Activated T-helper 1 cell treated with anti-CD3 and anti-CD28 coated beads, Interleukin-12 subunit alpha, Interleukin-12 subunit beta, Interleukin-2, Interleukin-4 antibody, amounts not matched to agents 30 ng/mL and 10 ng/mL and 1 ng/mL, durations not matched to agents 14 hours and 24 hours and 36 hours (primary cell): Measurements from ENCODE around the gene GABBR2. TPM values are rescaled to one million over a fixed set of nuclear protein-coding genes. Genes with fewer than 3 reads are reported as not detected.

ENCODE experiments used
- DNase-seq: peaks from one replicate; pipeline ENCODE4 v3.0.0; 2021; ENCODE audit warnings: low spot score
- H3K27ac Mint-ChIP-seq: one replicate; pipeline ENCODE4 v1.8.0; 2021; ENCODE audit warnings: mild to moderate bottlenecking, mixed read lengths
- H3K27me3 Mint-ChIP-seq: one replicate; pipeline ENCODE4 v1.8.0; 2022; ENCODE audit warnings: mild to moderate bottlenecking, moderate library complexity, mixed read lengths; ENCODE audit not compliant: insufficient read depth
- H3K36me3 Mint-ChIP-seq: one replicate; pipeline ENCODE4 v1.8.0; 2021; ENCODE audit warnings: low read depth, mixed read lengths
- H3K4me1 Mint-ChIP-seq: one replicate; pipeline ENCODE4 v1.8.0; 2021; ENCODE audit warnings: low read depth, mixed read lengths
- H3K4me3 Mint-ChIP-seq: one replicate; pipeline ENCODE4 v1.8.0; 2021; ENCODE audit warnings: mild to moderate bottlenecking, moderate library complexity, mixed read lengths
- H3K9me3 Mint-ChIP-seq: one replicate; pipeline ENCODE4 v1.8.0; 2021; ENCODE audit warnings: mixed read lengths
- intact Hi-C: fragments of 100-400 bp; cut with micrococcal nuclease; formaldehyde crosslinking; loops from one replicate; pipeline ENCODE4 v1.15.1; 2024
- total RNA-seq: library from RNA; stranded (reverse); gene quantifications from 2 replicates; pipeline ENCODE4 v1.2.3, GENCODE V29; 2022

The GABBR2 gene
- total RNA-seq, 1 donor from 2014 or later = not detected

DNA sequence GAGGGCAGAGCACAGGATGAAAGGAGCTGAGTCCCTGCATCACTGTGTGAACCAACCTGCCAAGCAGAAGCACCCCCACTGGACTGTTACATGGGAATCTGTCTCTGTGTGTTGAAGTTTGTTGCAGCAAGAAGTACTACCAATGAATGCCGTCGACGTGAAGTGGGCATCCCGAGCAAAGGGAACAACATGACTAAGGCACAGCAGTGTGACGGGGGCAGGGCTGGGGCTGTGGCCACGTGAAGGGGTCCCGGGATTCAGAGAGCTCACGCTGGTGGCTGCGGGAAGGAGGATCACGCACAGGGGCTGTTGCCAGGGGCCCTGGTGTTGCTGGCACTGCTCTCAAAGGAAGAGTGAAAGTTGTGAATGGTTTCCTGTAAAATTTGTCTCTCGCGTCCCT lies 27.5 kb upstream of the GABBR2 start:
- H3K27ac Mint-ChIP-seq = no peak overlapping the region

DNA sequence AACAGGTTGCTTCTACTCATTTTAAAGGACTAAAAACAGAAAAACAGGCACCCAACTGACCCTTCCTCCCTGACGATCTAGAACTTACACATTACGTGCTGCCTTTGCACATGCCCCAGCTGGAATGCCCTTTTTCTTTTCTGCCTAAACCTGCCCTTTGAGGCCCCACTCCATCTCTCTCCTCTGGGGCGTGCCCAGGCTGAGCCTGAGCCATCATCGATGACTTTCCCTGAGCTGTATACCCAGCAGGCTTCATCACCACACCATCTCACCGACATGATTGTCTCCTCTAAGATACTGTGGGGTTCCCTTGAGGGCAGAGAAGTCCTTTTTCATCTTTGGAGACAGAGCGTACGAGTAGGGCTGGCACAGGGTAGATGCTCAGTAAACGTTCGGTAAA lies 24.1 kb upstream of the GABBR2 start:
- Mint-ChIP-seq H3K9me3 (no peaks in the 10 kb centered on the region), H3K4me1 (no peaks in the 10 kb centered on the region), H3K27ac (no peak overlapping the region), H3K36me3 (no peaks in the 10 kb centered on the region), H3K27me3 (no peaks in the 10 kb centered on the region), H3K4me3 (no peak overlapping the region)
- DNase-seq = no peak
- intact Hi-C loops = no loop called here

More for the DNA sequence above, 27.5 kb upstream of the GABBR2 start:
- H3K4me3 Mint-ChIP-seq = no peak overlapping the region
- H3K4me1 Mint-ChIP-seq = no peaks in the 10 kb centered on the region
- H3K9me3 Mint-ChIP-seq = peaks cover 3% of the 10 kb centered on the region
- intact Hi-C loops = no loop called here
- peaks cover 1% of the 10 kb centered on the region for H3K27me3 Mint-ChIP-seq
- no peaks in the 10 kb centered on the region for H3K36me3 Mint-ChIP-seq
- no peak for DNase-seq

DNA sequence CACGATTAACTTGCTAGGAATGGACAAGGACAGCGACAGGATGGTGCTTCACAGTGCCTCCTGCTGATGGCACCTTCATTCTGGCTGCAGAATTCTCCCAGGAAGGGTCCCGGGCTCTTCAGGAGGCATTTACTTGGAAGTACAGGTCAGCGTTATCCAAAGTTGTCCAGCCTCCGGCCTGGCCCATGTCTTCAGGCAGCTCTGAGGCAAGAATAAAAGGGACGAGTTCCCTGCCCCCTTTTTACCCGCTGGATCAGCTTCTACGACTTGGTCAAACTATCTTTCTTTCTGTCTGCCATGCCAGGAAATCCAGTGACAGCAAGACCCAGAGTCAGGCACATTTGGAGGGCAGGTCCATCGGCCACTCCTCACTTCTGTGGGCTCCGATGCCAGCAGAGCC lies 23.4 kb upstream of the GABBR2 start:
- Mint-ChIP-seq H3K36me3 (no peaks in the 10 kb centered on the region), H3K27me3 (no peaks in the 10 kb centered on the region), H3K4me3 (no peak overlapping the region), H3K27ac (no peak overlapping the region), H3K9me3 (no peaks in the 10 kb centered on the region), H3K4me1 (no peaks in the 10 kb centered on the region)
- intact Hi-C loops = no loop called here
- DNase-seq = no peak

DNA sequence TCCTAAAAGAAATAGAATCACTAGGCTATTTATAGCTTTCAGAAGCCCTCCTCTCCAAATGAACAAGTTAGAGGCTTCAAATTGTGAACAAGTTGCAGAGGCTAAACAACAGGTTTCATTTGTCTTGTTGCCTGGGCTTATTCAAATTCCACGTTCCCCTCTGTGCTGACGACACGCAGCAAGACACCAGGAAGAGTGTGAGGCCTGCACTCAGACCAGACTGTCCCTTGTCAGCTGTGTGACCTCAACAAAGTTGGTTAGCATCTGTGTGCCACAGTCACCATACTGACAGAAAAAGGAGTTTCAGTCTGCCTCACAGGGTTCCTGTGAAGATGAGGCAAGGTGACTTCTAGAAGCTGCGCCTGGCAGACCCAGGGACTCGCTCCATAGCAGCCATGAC lies 22.1 kb upstream of the GABBR2 start:
- H3K9me3 Mint-ChIP-seq = no peaks in the 10 kb centered on the region
- H3K36me3 Mint-ChIP-seq = no peaks in the 10 kb centered on the region
- H3K4me1 Mint-ChIP-seq = no peaks in the 10 kb centered on the region
- DNase-seq = no peak
- H3K27ac Mint-ChIP-seq = no peak overlapping the region
- intact Hi-C loops = no loop called here
- no peaks in the 10 kb centered on the region for H3K27me3 Mint-ChIP-seq
- no peak overlapping the region for H3K4me3 Mint-ChIP-seq

DNA sequence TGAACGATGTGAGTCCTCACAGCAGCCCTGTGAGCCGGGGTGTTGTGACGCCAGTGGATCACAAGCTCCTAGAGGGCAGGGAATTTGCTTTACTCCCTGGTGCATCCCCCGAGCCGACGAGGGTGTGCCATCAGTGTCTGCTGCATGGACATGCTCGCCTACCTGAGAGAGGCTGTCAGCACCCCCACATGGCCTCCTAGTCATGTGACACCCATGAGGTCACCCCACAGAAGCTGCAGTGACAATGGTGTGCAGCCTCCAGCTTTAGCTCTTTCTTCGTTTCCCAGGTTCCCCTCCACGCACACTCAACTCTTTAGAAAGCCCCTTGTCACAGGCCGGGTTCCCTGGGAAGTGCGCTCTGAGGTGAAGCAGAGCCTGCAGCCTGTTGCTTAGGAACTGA lies 19.8 kb upstream of the GABBR2 start:
- no peak overlapping the region for H3K4me3 Mint-ChIP-seq
- no peaks in the 10 kb centered on the region for H3K9me3 Mint-ChIP-seq
- no peaks in the 10 kb centered on the region for H3K36me3 Mint-ChIP-seq

DNA sequence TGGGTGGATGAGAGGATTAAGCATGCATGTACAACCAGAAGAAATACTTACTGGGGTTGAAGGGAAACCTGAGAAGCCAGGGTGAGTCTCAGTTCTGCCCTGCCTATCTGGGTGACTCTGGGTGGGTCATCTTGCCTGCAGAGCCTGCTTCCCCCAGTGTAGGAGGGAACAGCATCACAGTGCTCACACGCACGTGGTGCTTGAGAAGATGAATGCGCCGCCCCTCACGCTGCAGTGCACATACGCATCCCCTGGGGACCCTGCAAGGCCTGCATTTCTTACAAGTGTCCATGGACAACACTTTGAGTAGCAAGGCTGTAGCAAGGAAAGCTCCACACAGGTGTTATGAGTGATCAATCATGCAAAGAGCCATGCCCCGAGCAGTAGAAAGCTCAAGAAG lies 18.7 kb upstream of the GABBR2 start:
- H3K9me3 Mint-ChIP-seq = no peaks in the 10 kb centered on the region
- intact Hi-C loops = no loop called here
- no peaks in the 10 kb centered on the region for H3K36me3 Mint-ChIP-seq
- DNase-seq = no peak
- H3K27me3 Mint-ChIP-seq = peaks cover 5% of the 10 kb centered on the region
- H3K4me3 Mint-ChIP-seq = no peak overlapping the region
- no peak overlapping the region for H3K27ac Mint-ChIP-seq
- H3K4me1 Mint-ChIP-seq = no peaks in the 10 kb centered on the region

More for the DNA sequence above, 19.8 kb upstream of the GABBR2 start:
- Mint-ChIP-seq H3K4me1 (no peaks in the 10 kb centered on the region), H3K27me3 (peaks cover 2% of the 10 kb centered on the region), H3K27ac (no peak overlapping the region)
- intact Hi-C loops = no loop called here
- DNase-seq = no peak

DNA sequence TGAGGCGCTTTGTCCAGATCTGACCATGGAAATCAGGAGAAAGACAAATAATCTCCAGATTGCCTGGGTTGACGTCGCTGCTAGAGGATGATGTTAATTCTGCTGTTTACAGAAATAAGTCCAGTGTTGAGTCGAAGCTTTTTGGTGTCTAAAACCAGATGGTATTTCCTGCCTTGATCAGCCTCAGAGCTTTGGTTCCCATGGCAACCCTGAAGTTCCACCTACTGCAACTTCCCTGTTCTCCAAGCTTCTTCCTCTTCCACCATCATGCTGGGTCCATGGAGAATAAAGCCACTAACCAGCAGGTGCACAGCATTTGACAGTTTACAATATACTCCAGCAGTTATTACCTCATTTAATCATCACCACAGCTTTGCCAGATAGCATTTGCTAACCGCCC lies 18.0 kb upstream of the GABBR2 start:
- no peak for DNase-seq
- H3K36me3 Mint-ChIP-seq = no peaks in the 10 kb centered on the region
- no peaks in the 10 kb centered on the region for H3K4me1 Mint-ChIP-seq
- no peak overlapping the region for H3K4me3 Mint-ChIP-seq
- H3K9me3 Mint-ChIP-seq = no peaks in the 10 kb centered on the region
- no peak overlapping the region for H3K27ac Mint-ChIP-seq
- intact Hi-C loops = no loop called here
- H3K27me3 Mint-ChIP-seq = peaks cover 6% of the 10 kb centered on the region

DNA sequence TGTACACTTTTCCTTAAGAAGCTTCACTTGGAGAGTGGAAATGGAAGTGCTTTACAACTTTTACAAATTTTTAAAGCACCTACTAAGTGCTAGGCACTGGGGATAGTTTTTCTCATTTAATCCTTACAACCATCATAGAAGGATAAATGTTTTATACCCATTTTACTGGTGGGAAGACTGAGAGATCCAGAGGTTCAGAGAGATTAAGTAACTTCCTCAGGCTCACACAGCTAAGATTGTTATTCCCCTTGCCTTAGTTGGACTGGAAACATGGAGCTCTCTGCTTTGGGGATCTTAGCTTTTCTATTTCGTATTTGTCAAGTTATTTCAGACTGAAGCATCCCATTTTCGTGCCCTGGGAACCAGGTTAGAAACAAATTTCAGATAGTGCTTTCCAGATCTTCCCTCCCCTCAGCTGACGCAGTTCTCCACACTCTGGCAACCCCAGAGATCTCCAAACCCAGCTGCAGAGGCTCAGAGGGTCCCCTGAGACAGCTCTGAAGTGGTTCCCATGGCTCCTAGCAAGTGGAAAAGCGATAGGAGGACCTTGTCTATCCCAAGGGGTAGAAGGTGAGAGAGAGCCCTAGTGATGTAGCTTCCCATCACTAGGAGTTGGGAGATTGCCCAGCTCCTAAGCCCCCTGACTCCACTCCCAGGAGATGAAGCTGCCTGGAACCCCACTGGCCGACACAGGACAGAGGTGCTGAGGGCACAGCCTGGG lies 16.2 kb upstream of the GABBR2 start:
- H3K9me3 Mint-ChIP-seq = no peaks in the 10 kb centered on the region
- H3K27ac Mint-ChIP-seq = no peak overlapping the region
- no peaks in the 10 kb centered on the region for H3K36me3 Mint-ChIP-seq
- H3K27me3 Mint-ChIP-seq = peaks cover 10% of the 10 kb centered on the region
- no peak overlapping the region for H3K4me3 Mint-ChIP-seq
- no peaks in the 10 kb centered on the region for H3K4me1 Mint-ChIP-seq
- intact Hi-C loops = no loop called here
- DNase-seq = no peak

DNA sequence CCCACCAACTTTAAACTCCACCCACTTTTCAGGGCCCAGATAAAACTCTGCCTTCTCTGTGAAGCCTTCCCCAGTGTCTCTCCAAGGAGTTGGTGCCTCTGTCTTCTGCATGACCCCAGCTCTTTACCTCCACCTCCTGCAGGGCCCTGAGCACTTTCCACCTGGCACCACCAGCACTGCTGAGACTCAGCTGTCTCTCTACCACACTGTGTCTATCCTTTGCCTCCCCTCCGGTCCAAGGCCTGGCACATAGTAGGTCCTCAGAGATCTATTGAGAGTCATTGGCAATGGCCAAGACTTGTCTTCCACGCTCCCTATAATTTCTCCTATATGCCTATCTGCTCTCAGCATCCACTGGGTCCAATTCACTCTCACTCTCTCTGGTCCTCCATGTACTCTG lies 12.9 kb upstream of the GABBR2 start:
- no peak for DNase-seq
- Mint-ChIP-seq H3K27me3 (peaks cover 13% of the 10 kb centered on the region), H3K27ac (no peak overlapping the region), H3K9me3 (no peaks in the 10 kb centered on the region), H3K36me3 (no peaks in the 10 kb centered on the region), H3K4me3 (no peak overlapping the region), H3K4me1 (no peaks in the 10 kb centered on the region)
- intact Hi-C loops = no loop called here

DNA sequence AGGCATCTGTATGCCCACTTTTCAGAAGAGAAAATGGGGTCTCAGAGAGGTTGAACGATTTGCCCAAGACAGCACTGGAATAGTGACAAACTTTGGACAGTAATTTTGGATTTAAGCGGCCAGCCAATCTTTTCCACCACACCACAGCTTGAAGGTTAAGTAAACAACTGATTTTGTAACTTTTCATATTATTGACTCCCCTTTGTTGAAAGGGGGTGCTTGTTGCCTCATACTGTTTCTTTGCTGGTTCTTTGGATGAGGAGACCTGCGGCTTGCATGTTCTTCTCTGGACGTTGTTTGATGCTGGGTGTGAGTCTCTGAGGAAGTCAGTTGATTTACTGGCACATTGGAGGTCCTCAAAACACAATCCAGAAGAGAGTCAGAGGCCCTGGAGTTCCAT lies 11.7 kb upstream of the GABBR2 start:
- Mint-ChIP-seq H3K4me1 (no peaks in the 10 kb centered on the region), H3K27me3 (peaks cover 14% of the 10 kb centered on the region), H3K36me3 (no peaks in the 10 kb centered on the region), H3K4me3 (no peak overlapping the region), H3K9me3 (no peaks in the 10 kb centered on the region), H3K27ac (no peak overlapping the region)
- intact Hi-C loops = no loop called here
- DNase-seq = no peak

DNA sequence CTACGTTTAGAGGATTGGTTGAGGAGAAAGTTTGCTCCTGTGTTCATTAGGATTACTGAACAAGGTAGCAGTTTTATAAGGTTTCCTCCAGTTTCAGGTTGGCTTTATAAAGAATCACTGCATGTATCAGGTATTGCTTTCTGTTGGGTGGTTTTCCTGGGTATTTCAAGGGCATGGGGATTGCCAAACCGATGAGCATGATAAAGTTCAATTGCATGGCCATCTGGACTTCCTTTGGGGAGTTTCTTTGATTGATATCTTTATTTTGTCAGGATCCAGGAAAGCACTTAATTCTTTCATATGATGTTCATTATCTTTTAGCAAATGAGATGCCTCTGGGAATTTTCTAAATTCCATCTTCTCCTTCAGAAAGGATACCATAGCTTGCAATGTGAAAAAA lies 10.3 kb upstream of the GABBR2 start:
- no peak overlapping the region for H3K27ac Mint-ChIP-seq
- H3K27me3 Mint-ChIP-seq = peaks cover 14% of the 10 kb centered on the region
- no peak for DNase-seq
- no peak overlapping the region for H3K4me3 Mint-ChIP-seq
- no peaks in the 10 kb centered on the region for H3K36me3 Mint-ChIP-seq
- intact Hi-C loops = no loop called here
- H3K9me3 Mint-ChIP-seq = no peaks in the 10 kb centered on the region
- no peaks in the 10 kb centered on the region for H3K4me1 Mint-ChIP-seq

DNA sequence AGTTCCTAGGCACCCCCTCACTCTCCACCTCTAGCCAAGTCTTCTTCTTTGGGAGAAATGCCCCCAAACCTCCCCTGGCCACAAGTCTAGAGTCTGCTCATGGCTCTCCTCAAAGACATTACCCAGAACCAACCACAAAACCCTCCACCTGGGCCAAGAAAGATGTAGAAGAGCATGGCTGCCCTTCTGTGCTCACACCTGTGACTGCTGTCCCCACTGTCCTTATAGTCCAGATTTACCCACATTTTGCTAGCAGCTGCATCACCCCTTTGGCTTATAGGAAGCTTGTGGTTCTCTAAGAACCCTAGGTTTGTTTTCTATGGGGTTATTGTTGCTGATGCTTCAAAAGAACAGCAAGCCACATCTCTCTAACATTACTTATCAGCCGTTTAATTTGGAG lies 6.1 kb upstream of the GABBR2 start:
- Mint-ChIP-seq H3K4me1 (no peaks in the 10 kb centered on the region), H3K9me3 (no peaks in the 10 kb centered on the region), H3K27me3 (peaks cover 28% of the 10 kb centered on the region), H3K4me3 (no peak overlapping the region), H3K27ac (no peak overlapping the region), H3K36me3 (no peaks in the 10 kb centered on the region)
- intact Hi-C loops = no loop called here
- DNase-seq = no peak

DNA sequence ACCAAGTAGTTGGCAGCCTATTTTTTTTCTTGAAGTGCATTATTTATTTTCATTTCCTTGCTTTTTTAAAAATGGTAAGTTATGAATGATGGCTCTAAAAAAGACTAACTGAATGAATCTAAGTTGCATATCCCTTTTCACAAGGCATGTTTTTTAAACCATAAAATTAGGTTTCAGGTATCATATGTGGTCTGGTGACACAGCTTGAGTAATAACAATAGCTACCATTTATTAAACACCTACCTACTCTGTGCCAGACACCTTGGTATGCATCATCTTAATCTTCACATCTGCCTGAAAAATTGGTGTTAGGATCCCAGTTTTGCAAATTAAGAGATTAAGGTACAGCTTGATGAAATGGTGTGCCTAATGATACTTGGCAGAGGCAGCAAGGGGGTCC lies 4.3 kb upstream of the GABBR2 start:
- no peak overlapping the region for H3K4me3 Mint-ChIP-seq
- intact Hi-C loops = no loop called here
- peaks cover 33% of the 10 kb centered on the region for H3K27me3 Mint-ChIP-seq
- no peak overlapping the region for H3K27ac Mint-ChIP-seq
- no peaks in the 10 kb centered on the region for H3K9me3 Mint-ChIP-seq
- no peaks in the 10 kb centered on the region for H3K36me3 Mint-ChIP-seq
- no peaks in the 10 kb centered on the region for H3K4me1 Mint-ChIP-seq
- no peak for DNase-seq
